OCI-LY7 (cell line): ENCODE results near the gene KCNT1. TPM values are rescaled to one million over a fixed set of nuclear protein-coding genes. Genes with fewer than 3 reads are reported as not detected.

Experiments
- BruUV-seq: library from RNA; stranded (reverse); fragments of 400-500 nt; replicated peaks from 2 replicates; lab custom pipeline; 2021; lab: Mats Ljungman, UMichigan
- CTCF ChIA-PET: fragments of 300-600 bp; sonication (Branson Sonifier 250); formaldehyde crosslinking; loops from one replicate; lab custom pipeline; 2022; ENCODE audit warnings: antibody characterized with exemption; ENCODE audit not compliant: unreplicated experiment; lab: Charles Lee
- POLR2A ChIA-PET: fragments of 300-600 bp; sonication (Branson Sonifier 250); formaldehyde crosslinking; loops from one replicate; lab custom pipeline; 2022; ENCODE audit warnings: antibody characterized with exemption; lab: Charles Lee
- DNase-seq: peaks from one replicate; pipeline ENCODE4 v3.0.0-alpha.2; 2015; ENCODE audit warnings: low spot score
- H2AFZ ChIP-seq: fragments of 200-600 bp; sonication (generic), shearing (Covaris generic); 2 replicates; pipeline ENCODE4 v1.6.1; 2014; ENCODE audit warnings: mild to moderate bottlenecking, antibody characterized with exemption, low read length, moderate library complexity
- H3K27ac ChIP-seq: fragments of 200-600 bp; sonication (generic); 2 replicates; pipeline ENCODE4 v1.5.1; 2014; ENCODE audit warnings: mixed run types, low read depth, mild to moderate bottlenecking, moderate library complexity, low read length, inconsistent platforms; ENCODE audit not compliant: poor library complexity, severe bottlenecking
- H3K36me3 ChIP-seq: fragments of 200-600 bp; sonication (generic); 2 replicates; pipeline ENCODE4 v1.6.1; 2014; ENCODE audit warnings: mild to moderate bottlenecking, antibody characterized with exemption, low read length, moderate library complexity, mixed read lengths; ENCODE audit not compliant: insufficient read depth
- H3K4me1 ChIP-seq: fragments of 200-600 bp; sonication (generic); 2 replicates; pipeline ENCODE4 v1.5.1; 2014; ENCODE audit warnings: mild to moderate bottlenecking, low read length; ENCODE audit not compliant: insufficient read depth, poor library complexity, severe bottlenecking
- H3K4me2 ChIP-seq: fragments of 200-600 bp; sonication (generic); 2 replicates; pipeline ENCODE4 v1.6.1; 2014; ENCODE audit warnings: mild to moderate bottlenecking, low read length
- H3K4me3 ChIP-seq: fragments of 200-600 bp; sonication (generic); 2 replicates; pipeline ENCODE4 v1.5.1; 2014; ENCODE audit warnings: mild to moderate bottlenecking, low read depth, low read length; ENCODE audit not compliant: poor library complexity, severe bottlenecking
- H3K79me2 ChIP-seq: fragments of 200-600 bp; sonication (generic); 2 replicates; pipeline ENCODE4 v1.6.1; 2016; ENCODE audit warnings: low read depth, mild to moderate bottlenecking, low read length, moderate library complexity, mixed read lengths; ENCODE audit not compliant: insufficient read depth
- H3K9me2 ChIP-seq: fragments of 200-600 bp; sonication (generic); 2 replicates; pipeline ENCODE4 v1.6.1; 2016; ENCODE audit warnings: mild to moderate bottlenecking, low read length, mixed read lengths; ENCODE audit not compliant: insufficient read depth
- H3K9me3 ChIP-seq: fragments of 200-600 bp; sonication (generic); 2 replicates; pipeline ENCODE4 v1.6.1; 2014; ENCODE audit warnings: mild to moderate bottlenecking, mixed run types, low read length, mixed read lengths
- H4K20me1 ChIP-seq: fragments of 200-600 bp; sonication (generic); 2 replicates; pipeline ENCODE4 v1.6.1; 2014; ENCODE audit warnings: mild to moderate bottlenecking, antibody characterized with exemption, low read length, moderate library complexity, mixed read lengths; ENCODE audit not compliant: insufficient read depth
- EZH2phosphoT487 ChIP-seq: fragments of 200-600 bp; sonication (generic); IDR thresholded peaks from 2 replicates; pipeline ENCODE4 v1.6.1; 2018; ENCODE audit warnings: low read depth, borderline replicate concordance, mild to moderate bottlenecking, mixed run types, antibody characterized with exemption, low read length, moderate library complexity, mixed read lengths
- intact Hi-C: fragments of 100-400 bp; cut with micrococcal nuclease; formaldehyde crosslinking; loops from one replicate; pipeline ENCODE4 v1.10.0; 2022; ENCODE audit not compliant: unreplicated experiment
- total RNA-seq, 2 experiments: library from RNA; depleted of rRNA in 1 of 2; stranded (reverse); fragments of >200 nt in 1 of 2; shearing (Covaris generic) in 1 of 2; gene quantifications; 2 replicates each; pipeline ENCODE4 v1.2.3, GENCODE V29; 2014 to 2022
- TF ChIP-seq, protein P1 (sequence below): fragments of 200-600 bp; sonication (generic); conservative IDR thresholded peaks from 2 replicates; pipeline ENCODE4 v1.5.1; 2014; ENCODE audit warnings: mild to moderate bottlenecking, antibody characterized with exemption, low read length, moderate library complexity, mixed read lengths

KCNT1 gene
- total RNA-seq, 2 experiments from 2014 or later, result not detected

DNA sequence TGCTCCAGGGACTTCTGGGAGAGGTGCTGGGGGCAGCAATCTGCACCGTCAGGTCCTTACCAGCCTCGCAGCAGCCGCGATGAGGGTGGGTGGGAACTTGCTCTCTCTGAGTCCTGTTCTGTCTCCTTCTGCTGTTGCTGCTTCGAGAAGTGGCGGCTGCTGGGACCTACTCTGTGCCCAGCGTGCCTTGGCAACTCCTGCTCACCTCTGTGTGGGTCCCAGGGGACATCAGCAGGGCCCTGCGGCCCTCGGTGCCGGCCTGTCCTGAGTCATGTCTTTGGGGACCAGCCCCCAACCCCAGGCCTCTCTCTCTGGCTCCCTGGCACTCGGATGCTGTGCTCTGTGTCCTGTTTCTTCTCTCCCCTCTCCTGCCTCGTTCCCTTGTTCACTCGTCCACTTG is 49.5 kb downstream of the KCNT1 start:
- H2AFZ ChIP-seq, result no peak overlapping the region

DNA sequence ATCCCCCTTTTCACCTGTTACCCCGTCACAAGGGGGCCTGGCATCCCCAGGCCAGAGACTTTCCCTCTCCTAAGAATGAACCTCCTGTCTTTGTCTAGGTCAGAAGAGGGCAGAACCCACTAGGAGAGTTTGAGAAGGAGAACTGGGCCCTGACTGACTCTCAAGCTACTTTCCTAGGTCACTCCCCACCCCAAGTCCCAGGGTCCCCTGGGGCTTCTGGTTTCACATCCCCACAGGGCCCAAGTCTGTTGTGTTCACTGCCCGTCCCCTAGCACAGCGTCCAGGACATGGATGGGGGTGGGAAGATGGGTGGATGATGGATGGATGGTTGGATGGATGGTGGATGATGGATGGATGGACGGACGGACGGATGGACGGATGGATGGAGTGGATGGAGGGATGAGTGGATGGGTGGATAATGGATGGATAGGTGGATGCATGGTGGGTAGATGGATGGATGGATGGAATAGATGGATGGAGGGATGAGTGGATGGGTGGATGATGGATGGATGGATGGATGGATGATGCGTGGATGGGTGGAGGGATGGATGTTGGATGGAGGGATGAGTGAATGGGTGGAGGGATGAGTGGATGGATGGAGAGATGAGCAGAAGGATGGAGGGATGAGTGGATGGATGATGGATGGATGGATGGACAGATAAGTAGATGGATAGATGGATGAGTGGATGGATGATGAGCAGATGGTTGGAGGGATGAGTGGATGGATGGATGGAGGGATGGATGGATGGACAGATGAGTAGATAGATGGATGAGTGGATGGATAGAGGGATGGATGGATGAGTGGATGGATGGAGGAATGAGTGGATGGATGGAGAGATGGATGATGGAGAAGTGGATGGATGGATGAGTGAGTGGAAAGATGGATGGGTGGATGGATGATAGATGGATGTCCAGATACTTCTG is 50.6 kb downstream of the KCNT1 start:
- CTCF ChIA-PET, result no interaction called here
- Histone ChIP-seq H3K9me2 (no peaks in the 10 kb centered on the region), H3K4me3 (no peak overlapping the region), H2AFZ (no peak overlapping the region), H3K4me1 (no peaks in the 10 kb centered on the region), H3K4me2 (no peak overlapping the region), H3K27ac (no peak overlapping the region), H4K20me1 (no peaks in the 10 kb centered on the region), H3K9me3 (no peaks in the 10 kb centered on the region), H3K36me3 (no peaks in the 10 kb centered on the region), H3K79me2 (no peaks in the 10 kb centered on the region)
- intact Hi-C loops, result no loop called here
- BruUV-seq, result no TSS peak
- no peak for DNase-seq
- POLR2A ChIA-PET, result no interaction called here
- no peak for TF ChIP-seq EZH2phosphoT487
- TF ChIP-seq, protein P1, sequence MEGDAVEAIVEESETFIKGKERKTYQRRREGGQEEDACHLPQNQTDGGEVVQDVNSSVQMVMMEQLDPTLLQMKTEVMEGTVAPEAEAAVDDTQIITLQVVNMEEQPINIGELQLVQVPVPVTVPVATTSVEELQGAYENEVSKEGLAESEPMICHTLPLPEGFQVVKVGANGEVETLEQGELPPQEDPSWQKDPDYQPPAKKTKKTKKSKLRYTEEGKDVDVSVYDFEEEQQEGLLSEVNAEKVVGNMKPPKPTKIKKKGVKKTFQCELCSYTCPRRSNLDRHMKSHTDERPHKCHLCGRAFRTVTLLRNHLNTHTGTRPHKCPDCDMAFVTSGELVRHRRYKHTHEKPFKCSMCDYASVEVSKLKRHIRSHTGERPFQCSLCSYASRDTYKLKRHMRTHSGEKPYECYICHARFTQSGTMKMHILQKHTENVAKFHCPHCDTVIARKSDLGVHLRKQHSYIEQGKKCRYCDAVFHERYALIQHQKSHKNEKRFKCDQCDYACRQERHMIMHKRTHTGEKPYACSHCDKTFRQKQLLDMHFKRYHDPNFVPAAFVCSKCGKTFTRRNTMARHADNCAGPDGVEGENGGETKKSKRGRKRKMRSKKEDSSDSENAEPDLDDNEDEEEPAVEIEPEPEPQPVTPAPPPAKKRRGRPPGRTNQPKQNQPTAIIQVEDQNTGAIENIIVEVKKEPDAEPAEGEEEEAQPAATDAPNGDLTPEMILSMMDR, result no peak

More for the DNA sequence above, 49.5 kb downstream of the KCNT1 start:
- H3K79me2 ChIP-seq, result no peaks in the 10 kb centered on the region
- H3K9me3 ChIP-seq, result no peaks in the 10 kb centered on the region
- no peak overlapping the region for H3K27ac ChIP-seq
- BruUV-seq, result no TSS peak
- no peaks in the 10 kb centered on the region for H3K36me3 ChIP-seq
- no peaks in the 10 kb centered on the region for H3K4me1 ChIP-seq
- H4K20me1 ChIP-seq, result no peaks in the 10 kb centered on the region
- H3K4me3 ChIP-seq, result no peak overlapping the region
- ChIA-PET POLR2A (no interaction called here), CTCF (no interaction called here)
- DNase-seq, result no peak
- no peak for TF ChIP-seq EZH2phosphoT487
- TF ChIP-seq, protein P1, result no peak
- H3K4me2 ChIP-seq, result no peak overlapping the region
- intact Hi-C loops, result no loop called here
- H3K9me2 ChIP-seq, result no peaks in the 10 kb centered on the region
